NCI-H128 (cell line): ENCODE measurements around the gene MPL.

Source experiments
- DNase-seq: peaks from one replicate; lab custom pipeline; 2025; ENCODE audit not compliant: unreplicated experiment; lab: John Stamatoyannopoulos, UW

The MPL gene

DNA sequence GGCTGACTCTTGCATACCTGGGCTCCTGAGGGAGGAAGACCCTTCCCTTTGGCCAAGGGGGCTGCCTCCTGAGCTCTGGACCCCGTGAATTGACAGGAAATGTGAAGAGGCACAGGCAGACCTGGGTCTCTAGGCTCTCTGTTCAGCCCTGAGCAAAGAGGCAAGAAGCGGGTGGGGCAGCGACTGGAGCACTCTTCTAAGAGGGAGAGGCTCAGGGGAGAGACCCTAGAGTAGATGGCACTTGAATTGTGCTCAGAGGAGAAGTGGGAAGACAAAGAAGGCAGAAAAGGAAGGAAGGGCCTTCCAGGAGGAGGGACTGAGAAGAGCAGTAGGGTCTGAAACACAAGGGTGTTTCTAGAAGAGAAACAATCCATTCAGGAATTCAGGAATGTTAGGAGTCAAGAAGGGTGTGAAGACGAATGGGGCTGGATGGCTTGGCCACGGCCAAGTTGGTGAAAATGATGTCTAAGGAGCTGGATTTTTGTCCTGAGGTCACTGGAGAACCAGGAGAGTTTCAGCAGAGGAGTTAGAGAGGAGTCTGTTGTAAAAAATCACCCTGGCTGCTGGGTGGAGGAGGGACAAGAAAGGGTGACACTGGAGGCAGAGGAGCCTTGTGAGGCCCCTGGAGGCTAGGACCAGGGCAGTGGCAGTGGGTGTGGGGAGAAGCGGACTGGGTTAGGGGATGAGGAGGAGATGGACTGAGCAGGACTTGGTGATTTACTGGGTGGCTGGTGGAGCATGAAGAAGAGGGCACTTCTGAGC is 31.5 kb upstream of the MPL start:
- no peak for DNase-seq

GRCh38 chr1:43306688-43307457 is 30.7 kb upstream of the MPL start:
- no peak for DNase-seq

- no peak for DNase-seq
Observed at GRCh38 chr1:43307458-43308158, 30.0 kb upstream of the MPL start.

DNA sequence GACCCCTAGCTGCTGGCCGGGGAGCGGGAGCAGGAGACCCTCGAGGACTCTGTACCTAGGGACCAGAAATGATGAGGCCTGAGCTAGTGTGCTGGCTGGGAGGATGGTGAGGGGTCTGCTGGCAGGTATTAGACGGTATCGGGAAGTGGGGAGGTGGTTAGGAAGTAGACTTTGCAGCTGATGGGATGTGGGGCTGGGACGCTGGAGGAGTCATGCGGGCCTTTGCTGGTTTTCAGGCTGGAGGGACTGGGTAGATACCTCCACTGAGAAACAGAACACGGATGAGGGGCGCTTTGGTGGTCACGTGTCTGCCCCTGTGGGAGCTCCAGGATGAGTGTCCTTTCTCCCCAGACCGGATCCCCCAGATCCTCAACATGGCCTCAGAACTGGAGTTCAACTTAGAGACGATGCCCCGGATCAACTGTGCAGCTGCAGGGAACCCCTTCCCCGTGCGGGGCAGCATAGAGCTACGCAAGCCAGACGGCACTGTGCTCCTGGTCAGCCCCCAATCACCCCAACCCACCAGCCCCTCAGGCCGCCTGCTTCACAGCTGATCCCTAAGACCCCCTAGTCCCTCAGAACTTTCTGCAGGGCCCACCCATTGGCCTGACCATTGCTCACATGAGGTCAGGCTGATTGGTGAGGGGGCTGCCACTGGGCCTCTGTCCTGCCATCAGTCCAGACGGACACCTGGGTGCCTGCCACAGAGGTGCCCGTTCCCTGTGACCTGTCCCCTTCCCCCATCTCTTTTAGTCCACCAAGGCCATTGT is 28.8 kb upstream of the MPL start:
- DNase-seq, result no peak

DNA sequence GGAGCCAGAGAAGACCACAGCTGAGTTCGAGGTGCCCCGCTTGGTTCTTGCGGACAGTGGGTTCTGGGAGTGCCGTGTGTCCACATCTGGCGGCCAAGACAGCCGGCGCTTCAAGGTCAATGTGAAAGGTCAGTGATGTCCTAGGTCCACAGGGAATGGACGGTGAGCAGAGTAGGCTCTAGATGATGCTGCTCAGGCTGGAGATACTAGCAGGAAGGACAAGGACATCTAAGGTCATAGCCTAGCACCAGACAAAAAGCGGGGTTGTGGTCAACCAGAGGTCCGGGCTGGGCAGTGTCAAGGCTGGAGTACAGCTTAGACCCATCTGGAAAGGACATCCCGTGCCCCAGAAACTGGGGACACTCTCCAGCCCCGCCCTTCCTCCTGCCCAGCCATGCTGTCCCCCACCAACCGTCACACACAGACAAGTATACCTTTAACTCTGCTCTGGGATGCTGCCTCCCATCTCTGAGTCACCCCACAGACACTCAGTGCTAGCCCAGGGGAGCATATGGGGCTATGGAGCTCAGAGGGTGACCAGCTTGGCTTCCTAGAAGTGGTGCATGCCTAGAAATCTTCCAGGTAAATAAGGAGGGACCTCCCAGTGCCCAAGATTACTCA is 28.1 kb upstream of the MPL start:
- DNase-seq, result no peak

- DNase-seq, result no peak
Observed at GRCh38 chr1:43311521-43311920, 26.1 kb upstream of the MPL start.

- no peak for DNase-seq
Observed at GRCh38 chr1:43312212-43312623, 25.4 kb upstream of the MPL start.

GRCh38 chr1:43312663-43313515 is 24.7 kb upstream of the MPL start:
- no peak for DNase-seq

DNA sequence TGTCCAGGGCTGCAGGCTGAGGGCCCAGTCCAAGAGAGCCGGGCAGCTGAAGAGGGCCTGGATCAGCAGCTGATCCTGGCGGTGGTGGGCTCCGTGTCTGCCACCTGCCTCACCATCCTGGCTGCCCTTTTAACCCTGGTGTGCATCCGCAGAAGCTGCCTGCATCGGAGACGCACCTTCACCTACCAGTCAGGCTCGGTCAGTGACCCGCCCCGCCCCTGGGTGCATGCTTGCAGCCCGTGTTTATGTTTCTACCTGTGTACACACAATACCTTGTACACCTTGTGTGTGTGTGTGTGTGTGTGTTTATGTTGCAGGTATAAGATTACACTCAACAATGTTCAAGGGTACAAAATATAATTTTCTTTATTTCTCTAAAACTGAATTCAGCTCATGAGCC is 23.8 kb upstream of the MPL start:
- no peak for DNase-seq

DNA sequence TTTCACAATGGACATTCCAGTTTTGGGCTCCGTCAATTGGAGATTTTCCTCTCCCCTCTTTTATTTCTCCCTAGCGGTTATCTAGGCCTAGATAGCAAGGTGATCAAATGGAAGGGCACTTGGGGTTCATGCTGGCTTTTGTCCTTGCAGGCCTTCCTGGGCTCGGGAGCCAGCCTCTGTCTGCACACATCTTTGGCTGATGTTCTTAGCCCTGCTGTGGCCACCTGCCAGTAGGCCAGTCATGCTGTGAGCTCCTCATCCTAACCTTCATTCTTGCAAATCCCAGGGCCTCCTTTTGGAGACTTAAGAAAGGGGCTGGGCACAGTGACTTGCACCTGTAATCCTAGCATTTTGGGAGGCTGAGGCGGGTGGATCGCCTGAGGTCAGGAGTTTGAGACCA is 23.4 kb upstream of the MPL start:
- no peak for DNase-seq

- DNase-seq, result no peak
Observed at GRCh38 chr1:43315481-43315880, 22.1 kb upstream of the MPL start.

DNA sequence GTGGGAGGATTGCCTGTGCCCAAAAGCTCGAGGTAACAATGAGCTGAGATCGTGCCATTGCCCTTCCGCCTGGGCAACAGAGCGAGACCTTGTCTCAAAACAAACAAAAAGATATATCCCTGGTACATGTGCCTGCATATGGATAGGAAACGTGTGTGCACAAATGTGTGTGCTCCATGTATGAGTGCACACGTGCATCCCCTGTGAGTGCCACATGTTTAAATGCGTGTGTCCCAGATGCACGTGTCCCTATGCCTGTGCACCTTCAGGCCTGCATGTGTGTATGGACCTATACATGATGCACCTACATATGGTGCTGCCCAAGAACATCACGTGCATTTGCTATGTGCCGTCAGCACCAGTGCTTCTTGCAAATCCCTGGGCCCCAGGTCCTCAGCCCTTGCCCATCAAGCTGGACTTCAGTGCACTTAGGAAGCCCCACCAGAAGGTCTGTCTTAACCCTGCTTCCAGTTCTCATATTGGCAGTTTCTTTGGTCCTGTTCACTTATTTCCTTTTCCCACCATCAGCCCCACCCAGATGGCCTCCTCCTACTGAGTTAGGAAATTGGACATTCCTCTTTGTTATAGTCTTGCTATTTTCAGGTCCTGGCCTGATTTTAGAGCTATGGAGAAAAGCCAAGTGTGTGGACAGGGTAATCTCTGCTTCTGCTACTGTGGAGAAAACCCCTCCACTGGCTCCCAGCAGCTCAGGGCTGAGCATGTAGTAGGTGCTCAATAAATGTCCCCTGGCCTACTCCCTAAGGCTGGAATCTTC is 21.5 kb upstream of the MPL start:
- DNase-seq, result no peak

DNA sequence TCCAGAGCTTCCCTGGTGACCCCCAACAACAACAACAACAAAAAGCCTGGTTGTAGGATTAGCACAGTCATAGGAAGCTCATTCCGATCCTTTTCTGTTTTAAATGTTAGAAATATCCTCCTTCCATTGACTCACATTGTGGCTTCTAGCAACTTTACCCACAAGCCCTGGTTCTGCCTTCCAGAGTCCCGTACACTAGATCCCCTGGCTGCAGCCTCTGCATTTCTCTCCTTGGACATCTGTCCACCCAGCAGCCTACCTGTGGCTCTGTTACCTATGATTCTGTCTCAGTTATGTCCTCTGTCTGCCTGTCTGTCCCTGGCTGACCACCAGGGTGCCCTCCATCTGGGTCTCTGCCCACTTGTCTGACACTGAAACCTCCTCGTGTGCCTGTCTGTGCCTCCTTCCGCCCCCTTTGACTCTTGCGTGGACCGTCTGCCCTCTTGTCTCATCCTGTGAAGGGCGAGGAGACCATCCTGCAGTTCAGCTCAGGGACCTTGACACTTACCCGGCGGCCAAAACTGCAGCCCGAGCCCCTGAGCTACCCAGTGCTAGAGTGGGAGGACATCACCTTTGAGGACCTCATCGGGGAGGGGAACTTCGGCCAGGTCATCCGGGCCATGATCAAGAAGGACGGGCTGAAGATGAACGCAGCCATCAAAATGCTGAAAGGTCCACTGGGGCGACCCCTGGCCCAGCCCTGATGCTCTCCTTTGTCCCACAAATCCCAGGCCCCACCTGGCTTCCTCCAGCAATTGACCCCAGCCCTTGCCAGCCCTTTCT is 20.7 kb upstream of the MPL start:
- no peak for DNase-seq

- no peak for DNase-seq
Observed at GRCh38 chr1:43317817-43318471, 19.7 kb upstream of the MPL start.

DNA sequence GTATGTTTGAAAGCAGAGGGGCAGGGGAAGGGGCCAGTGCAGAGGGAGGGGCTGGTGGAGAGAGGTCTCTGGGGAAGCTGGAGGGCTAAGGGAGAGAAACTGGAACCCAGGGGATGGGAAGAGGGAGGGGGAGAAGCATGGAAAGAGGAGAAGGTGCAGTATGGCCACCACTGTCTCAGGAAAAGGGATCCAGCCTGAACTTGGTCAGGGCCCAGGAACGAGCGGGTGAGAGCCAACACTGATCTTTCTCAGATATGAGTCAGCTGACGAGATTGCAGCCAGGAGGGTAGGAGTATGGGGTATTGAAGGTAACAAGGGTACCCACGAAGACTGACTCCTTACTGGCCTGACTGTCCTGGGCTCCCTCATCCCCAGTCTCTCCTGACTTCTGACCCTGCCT is 18.8 kb upstream of the MPL start:
- DNase-seq, result no peak

- no peak for DNase-seq
Observed at GRCh38 chr1:43319288-43319687, 18.3 kb upstream of the MPL start.

DNA sequence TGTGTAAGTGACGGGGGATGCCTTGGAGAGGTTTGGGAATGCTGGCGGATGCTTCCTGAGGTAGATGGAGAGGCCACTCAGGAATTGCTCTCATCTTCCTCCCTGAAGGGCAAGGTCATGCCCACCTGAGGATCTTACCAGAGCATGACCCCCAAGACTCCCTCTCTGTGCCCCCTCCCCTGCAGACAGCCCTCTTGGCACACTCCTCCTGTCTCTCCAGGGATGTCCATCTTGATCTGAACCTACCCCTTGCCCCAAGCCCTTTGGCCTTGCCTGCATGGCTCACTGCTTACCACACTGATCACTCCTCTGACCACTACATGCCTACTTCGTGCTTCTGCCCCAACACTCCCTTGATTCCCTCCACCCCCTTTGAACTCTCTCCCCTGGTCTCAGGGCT is 17.9 kb upstream of the MPL start:
- DNase-seq, result no peak
